ELR (cell line): ENCODE data around the gene PCP2.
A peak's percentile ranks its signal among the peaks of the same experiment; 100 is the strongest.

Source experiments
- DNase-seq: peaks from one replicate; pipeline ENCODE4 v3.0.0-alpha.2; 2015; ENCODE audit warnings: low read depth

PCP2 gene

DNA sequence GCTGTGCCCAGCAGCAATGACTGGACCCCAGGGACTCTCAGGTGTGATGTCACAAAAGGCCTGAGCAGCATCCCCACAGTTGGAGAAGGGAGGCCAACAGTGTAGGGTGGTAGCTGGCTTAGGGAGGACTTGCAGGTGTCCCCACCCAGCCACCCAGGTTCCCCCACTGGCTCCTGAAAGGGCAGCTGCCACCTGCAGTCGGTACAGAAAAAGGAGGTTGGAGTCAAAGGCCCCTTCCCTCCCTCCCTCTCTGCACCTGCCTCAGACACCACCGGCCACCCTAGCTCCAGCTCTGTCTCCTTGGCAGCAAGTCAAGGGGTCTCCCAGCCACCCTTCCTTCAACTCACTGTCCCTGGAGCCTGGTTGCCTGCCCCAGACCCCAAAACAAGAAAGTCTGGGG lies at the start of gene PCP2:
TSS of gene PCP2 (minus strand) at position 22 of the 400 bp plus-strand sequence. CDS start 262 bp downstream, outside the sequence.
- no peak for DNase-seq

DNA sequence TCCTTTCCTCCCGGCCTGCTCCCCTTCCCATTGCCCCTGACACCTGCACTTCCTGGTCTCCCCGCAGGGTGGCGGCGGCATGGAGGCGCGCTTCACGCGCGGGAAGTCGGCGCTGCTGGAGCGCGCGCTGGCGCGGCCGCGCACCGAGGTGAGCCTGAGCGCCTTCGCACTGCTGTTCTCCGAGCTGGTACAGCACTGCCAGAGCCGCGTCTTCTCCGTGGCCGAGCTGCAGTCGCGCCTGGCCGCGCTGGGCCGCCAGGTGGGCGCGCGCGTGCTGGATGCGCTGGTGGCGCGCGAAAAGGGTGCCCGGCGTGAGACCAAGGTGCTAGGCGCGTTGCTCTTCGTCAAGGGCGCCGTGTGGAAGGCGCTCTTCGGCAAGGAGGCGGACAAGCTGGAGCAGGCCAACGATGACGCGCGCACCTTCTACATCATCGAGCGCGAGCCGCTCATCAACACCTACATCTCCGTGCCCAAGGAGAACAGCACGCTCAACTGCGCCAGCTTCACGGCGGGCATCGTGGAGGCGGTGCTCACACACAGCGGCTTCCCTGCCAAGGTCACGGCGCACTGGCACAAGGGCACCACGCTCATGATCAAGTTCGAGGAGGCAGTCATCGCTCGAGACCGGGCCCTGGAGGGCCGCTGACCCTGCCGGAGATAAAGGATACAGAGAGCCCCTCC lies 48.8 kb upstream of the PCP2 start:
- DNase-seq: no peak

DNA sequence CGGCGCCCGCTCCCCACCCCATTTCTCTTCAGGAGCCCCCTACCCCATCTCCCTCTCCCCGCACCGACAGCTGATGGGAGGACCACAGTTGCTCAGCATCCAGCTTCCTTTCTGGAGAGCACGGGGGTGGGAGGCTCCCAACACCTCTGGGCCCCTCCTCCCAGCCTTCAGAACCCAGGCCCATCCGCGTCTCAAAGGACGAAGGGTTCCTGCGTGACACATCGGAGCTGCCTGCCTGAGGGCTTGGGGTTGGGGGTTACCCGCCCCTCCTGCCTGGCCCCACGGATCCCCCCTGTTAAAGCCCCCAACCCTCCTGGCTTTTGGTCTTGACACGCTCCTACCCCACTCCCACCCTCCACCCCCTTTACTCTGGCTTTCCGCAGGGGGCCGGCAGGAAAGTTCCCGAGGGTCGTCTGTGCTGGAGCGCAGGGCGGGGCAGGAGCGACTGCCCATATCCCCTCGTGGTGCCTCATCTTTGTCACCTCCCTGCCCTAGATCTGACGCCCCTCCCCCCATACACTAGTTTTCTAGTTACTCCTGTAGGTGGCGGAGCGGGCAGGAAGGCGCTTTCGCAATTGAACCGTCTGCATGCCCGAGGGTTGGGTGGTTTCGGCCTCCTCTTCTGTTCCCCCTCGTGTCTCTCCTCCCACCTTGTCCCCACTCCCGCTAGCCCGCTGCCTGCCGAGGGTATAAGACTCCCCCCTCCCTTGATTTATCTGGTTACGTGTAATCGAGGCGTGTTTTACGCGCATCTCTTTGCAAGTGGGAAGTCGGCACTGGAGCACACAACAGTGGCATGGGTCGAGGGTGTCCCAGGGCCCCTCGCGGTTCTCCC lies 48.0 kb upstream of the PCP2 start:
- DNase-seq: peak; percentile 85

DNA sequence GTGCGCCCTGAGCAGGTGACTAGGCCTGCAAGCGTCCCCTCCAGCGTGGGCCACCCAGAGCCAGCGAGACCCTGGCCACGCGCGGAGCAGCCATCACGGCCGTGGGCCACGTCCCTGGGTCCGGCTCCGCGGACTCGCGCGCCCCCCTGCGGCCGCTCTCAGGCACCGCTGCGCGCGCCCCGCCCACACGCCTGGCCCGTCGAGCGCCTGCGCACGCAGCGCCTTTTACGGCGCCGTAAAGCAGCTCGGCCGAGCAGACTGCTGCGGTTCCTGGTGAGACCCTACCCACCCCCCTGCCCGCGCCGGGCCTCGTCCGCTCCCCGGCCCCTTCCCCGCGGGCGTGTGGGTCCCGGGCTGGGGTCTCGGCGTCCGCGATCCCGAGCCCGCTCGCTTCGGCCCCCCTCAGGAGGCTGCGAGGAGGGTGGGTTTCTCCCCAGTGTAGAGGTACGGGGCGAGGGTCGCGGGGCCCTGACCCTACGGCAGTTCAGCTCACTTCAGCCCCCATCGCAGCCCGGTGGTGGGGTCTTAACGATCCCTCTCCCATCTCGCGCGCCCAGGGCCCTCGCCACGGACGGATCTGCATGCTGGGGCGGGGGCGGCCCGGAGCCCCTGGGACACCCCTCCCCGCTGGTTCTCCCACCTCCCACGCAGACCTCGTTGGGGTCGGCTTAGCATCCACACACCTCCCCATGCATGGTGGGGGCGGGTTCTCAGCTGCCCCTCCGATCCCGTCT lies 47.3 kb upstream of the PCP2 start, which contains the start of gene TRAPPC5:
TSS of gene TRAPPC5 (plus strand) at position 228 of the 734 bp plus-strand sequence. CDS start 1,421 bp downstream, outside the sequence.
- peak; percentile 82 for DNase-seq

DNA sequence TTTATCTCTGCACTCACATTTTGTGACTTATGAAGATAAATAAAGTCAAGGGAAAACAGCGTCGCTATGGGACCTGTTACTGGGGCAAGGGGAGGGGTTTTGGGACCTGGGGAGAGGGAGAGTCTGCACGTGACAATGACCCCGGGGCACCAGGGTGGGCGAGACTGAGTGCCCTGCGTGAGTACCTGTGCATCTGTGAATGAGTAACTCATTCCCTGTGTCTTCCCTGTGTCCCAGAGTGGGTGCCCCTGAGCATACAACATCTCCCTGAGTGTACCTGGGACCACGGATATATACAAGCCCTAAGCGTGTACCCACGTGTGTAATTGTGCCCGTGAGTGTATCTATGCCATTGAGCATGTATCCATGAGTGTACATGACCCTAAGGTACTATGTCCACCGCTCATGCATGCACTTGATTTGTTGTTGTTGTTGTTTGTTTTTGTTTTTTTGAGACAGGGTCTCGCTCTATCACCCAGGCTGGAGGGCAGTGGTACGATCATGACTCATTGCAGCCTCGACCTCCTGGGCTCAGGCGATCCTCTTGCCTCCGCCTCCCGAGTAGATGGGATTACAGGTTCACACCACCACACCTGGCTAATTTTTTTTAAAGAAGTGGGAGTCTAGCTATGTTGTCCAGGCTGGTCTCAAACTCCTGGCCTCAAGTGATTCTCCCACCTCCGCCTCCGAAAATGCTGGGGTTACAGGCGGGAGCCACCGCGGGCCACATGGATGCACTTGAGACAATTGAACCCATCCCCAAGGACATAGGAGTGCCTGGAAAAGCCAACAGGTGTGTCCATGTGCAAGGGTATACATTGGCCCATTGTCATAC lies 46.5 kb upstream of the PCP2 start:
- DNase-seq: no peak

DNA sequence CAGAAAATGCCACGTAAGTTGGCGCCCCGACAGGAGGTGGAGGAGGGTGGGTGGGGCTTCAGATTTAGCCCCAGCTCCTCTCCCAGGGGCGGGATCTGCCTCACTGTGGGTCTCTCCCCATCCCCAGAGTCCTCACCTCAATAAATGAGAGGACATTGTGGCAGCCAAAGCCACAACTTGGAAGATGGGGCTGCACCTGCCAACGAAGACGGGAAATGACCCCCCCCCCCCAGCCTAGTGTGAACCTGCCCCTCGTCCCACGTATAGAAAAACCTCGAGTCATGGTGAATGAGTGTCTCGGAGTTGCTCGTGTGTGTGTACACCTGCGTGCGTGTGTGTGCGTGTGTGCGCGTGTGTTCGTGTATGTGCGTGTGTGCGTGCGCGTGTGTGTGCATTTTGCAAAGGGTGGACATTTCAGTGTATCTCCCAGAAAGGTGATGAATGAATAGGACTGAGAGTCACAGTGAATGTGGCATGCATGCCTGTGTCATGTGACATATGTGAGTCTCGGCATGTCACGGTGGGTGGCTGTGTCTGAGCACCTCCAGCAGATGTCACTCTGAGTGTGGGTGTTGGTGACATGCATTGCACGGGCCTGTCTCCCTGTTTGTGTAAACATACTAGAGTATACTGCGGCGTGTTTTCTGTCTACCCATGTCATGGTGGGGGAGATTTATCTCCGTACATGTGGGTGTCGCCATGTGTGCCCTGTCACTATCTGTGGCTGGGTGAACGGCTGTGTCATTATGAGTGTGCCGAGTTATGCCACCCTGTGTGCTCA lies 45.6 kb upstream of the PCP2 start:
- no peak for DNase-seq

DNA sequence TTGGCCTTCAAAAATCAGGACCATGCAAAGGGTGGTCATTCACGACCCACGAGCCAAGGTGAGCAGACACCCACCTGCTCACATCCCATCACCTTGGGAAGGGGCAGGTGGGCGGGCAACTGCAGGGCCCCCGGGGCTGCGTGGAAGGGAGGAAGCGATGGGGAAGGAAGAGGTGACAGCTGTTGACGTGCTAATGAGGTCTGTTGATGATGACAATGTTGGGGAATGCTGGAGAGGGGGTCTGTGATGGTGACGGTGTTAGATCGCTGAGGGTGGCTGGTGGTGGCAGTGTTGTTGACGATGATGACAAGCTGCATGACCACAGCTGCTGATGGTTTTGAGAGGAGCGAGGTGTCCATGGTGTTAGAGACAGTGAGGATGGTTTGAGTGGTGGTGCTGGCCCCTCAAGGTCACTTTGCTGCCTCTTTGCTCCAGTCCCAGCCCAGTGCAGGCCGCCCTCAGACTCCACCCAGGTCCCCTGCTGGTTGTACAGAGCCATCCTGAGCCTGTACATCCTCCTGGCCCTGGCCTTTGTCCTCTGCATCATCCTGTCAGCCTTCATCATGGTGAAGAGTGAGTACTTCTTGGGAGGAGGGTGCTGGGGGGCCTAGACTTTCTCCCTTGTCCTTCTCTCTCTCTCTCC lies 44.3 kb upstream of the PCP2 start:
- no peak for DNase-seq

DNA sequence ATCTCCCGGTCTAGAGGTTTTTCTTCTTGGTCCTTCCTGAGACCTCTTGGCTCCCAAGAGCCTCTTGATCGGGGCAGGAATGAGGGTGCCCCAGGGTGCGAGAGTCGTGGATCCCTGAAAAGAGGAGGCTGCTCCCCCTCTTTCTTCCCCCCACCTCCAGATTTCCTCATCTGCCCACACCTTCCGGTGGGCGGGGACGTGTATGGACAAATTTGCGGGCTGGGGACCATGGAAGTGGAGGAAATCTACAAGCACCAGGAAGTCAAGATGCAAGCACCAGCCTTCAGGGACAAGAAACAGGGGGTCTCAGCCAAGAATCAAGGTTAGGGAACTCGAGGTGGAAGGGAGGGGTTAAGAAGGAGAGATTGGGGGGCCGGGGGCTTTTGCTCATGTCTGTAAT lies 43.3 kb upstream of the PCP2 start, which contains the start of gene MCEMP1:
TSS of gene MCEMP1 (plus strand) at position 237 of the 400 bp plus-strand sequence. CDS start at position 268, 31 bp downstream.
- no peak for DNase-seq

DNA sequence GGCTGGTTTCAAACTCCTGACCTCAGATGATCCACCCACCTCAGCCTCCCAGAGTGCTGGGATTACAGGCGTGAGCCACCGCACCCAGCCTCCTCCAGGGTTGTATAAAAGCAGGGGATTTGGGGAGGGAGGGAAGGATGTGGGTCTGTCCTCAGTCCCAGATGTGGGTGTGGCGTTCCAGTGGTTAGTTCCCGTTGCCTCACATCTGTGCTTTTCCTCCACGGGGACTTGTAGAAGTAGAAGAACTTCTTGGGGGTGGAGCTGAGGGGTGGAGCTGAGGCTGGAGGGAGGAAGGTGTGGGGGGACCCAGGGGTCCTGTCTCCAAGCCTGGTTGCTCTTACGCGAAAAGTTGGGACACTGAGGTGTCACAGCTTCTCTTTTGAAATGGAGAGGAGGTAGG lies 42.9 kb upstream of the PCP2 start:
- no peak for DNase-seq

DNA sequence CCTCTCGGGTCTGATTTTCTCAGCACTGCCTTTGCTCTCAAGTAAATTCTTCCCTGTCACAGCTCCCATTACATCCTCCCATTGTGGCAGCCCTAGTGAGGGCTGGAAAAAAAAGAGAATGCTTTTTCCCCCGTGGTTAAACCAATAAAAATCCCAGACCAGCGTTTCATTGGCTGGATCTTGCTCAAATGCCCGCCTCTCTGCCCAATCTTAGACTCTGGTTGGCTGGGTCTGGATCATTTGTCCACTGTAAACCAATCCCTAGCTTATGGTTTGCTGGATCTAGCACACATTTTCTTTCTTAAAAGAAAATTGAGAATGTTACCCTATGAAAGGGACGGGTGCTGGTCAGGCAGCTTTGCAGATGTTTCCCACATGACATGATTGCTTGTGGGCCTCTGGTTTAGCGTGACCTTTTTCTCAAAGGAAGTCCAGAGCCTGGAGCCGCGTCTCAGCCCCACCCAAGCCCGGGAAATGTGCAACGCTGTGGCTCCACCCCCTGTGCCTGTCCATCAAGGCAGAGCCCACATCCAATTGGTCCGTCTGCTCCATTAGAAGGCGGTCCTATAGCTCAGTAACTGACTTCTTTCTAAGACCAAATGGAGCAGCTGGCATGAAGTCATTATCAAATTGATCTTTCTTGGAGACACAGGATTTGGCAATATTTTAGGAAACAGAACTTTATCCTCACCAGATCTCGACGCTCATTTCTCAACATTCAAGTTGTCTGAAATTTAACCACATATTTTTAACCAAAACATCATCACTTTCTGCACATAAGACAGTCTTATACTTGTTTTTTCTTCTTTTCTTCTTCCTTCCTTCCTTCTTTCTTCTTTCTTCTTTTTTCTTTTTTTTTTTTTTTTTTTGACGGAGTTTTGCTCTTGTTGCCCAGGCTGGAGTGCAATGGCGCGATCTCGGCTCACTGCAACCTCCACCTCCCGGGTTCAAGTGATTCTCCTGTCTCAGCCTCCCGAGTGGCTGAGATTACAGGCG lies 40.8 kb upstream of the PCP2 start:
- DNase-seq: peak; percentile 82

DNA sequence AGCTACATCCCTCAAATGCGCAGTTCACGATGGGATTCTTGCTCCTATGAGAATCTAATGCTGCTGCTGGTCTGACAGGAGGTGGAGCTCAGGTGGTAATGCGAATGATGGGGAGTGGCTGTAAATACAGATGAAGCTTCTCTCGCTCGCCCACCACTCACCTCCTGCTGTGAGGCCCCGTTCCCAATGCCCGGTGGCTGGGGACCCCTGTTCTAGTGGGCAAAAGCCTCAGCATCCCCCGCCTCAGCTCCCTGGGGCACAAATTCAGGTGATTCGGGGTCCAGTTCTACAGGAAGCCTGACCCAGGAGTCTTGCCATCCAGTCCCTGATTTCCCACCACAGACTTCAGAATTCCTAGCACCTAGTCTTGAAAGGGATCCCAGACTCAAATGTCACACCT lies 39.0 kb upstream of the PCP2 start:
- DNase-seq: no peak

DNA sequence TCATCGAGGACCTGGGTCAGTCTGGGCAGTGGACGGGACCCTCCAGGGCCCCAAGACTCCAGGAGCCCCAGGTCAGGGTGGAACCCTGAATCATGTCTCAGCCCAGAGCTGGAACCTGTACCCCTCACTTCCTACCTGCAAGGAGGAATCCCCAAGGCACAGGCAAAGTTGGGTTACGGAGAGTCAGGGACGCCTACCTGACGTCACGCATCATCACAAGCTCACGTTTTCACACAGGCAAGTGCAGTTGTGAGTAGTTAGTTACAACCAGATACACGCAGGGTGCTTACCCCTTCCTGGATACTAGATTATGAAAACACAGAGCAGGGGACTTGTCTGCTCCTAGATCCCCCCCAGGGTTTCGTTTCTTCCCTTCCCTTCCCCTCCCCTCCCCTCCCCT lies 37.3 kb upstream of the PCP2 start:
- DNase-seq: no peak

DNA sequence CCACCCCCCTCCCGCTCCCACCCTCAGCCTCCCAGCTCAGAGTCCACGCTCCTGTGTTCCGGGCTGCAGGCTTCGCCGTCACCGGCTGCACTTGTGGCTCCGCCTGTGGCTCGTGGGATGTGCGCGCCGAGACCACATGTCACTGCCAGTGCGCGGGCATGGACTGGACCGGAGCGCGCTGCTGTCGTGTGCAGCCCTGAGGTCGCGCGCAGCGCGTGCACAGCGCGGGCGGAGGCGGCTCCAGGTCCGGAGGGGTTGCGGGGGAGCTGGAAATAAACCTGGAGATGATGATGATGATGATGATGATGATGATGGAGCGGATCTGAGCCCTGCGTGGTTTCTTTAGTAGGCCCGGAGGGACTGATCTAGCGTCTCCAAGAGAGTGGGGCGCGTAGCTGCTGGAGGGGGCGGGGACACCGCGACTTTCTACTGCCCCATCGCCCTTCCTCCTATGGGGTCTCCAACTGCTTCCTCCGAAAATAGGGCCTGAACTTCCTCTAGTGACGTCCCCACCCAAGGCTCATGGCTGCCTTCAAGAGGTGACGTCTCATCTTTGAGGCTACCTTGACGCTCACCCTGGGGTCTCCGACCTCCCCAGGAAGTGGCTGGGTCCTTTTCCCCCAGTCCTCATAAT lies 36.7 kb upstream of the PCP2 start:
- no peak for DNase-seq

DNA sequence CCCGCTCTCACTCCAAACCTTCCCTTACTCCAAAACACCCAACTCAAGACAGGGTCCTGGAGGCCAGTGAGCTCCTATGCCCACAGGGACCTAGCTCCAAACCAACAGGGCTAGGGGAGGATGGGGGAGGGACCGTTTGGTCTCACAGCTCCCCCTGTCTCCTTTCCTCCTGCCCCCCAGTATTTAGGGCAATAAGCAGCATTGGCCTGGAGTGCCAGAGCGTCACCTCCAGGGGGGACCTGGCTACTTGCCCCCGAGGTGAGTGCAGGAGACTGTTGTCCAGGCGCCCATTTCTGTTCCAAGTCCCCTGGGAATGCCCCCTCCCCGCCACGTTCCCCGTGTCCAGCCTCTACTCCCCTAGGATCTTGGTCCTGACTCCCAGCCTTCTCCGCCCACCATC lies 36.1 kb upstream of the PCP2 start:
- DNase-seq: no peak

DNA sequence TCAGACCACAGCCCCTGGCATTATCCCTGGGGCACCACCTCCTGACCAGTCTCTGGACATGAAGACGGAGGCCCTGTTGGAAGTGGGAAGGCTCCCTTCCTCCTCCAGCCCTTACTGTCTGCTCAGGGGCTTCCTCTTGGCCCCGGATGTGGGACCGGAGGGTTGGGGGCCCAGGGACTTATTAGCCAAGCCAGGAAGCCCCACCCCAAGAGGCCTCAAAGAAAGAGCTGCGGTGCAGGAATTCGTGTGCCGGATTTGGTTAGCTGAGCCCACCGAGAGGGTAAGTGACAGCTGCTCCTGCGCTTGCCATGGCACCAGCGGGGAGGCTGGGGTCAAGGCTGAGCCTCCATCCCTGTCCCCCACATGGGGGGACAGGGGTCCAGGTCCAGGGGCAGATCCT lies 35.3 kb upstream of the PCP2 start, which contains the start of gene RETN:
TSS of gene RETN (plus strand) at position 208 of the 400 bp plus-strand sequence. CDS start 278 bp downstream, outside the sequence.
- DNase-seq: no peak

DNA sequence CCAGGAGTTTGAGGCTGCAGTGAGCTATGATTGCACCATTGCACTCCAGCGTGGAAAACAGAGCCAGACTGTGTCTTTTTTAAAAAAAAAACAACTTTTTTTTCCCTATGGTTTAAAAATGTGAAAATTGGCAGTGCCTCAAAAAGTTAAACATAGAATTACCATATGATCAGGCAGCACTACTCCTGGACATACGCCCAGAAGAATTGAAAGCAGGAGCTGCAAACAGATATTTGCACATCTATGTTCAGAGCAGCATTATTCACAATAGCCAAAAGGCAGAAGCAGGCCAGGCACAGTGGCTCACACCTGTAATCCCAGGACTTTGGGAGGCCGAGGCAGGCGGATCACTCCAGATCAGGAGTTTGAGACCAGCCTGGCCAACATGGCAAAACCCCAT lies 31.6 kb upstream of the PCP2 start:
- DNase-seq: no peak

DNA sequence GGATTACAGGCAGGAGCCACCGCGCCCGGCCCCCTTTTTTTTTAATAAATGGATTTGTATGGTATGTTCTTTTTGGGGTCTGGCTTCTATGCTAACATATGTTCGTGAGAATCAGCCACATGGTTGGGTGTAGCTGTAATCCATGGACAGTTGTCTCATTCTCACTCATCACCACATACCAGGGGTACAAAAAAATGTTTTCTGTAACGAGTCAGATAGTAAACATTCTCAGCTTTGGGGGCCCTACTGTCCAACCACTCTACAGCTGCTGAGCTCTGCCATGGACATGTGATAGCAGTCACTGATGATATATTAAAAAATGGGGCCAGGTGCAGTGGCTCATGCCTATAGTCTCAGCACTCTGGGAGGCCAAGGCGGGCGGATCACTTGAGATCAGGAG lies 30.2 kb upstream of the PCP2 start:
- DNase-seq: no peak

DNA sequence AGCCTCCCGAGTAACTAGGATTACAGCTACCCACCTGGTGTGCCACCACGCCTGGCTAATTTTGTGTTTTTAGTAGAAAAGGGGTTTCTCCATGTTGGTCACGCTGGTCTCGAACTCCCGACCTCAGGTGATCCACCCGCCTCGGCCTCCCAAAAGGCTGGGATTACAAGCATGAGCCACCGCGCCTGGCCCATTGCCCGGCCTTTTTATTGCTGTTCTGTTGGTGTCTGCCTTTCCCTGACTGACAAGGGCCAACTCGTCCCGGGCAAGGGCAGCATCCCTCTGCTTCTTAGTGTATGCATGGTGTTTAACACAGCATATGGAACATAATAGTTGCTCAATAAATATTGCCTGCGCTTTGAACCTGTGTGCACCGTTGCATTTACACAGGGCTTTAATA lies 29.1 kb upstream of the PCP2 start:
- no peak for DNase-seq
